HEK293T (cell line): ENCODE data around the gene HSPA12A.

Source experiments
- ARNT ChIP-seq: fragments of 450-650 bp; IDR thresholded peaks from 2 replicates; pipeline ENCODE4 v1.6.1; 2017; ENCODE audit warnings: mild to moderate bottlenecking
- BHLHE40 ChIP-seq: fragments of 450-650 bp; IDR thresholded peaks from 2 replicates; pipeline ENCODE4 v1.6.1; 2016; ENCODE audit warnings: mild to moderate bottlenecking, moderate library complexity, borderline replicate concordance
- CTBP1 ChIP-seq: fragments of 450-650 bp; IDR thresholded peaks from 2 replicates; pipeline ENCODE4 v1.6.1; 2016; ENCODE audit warnings: borderline replicate concordance
- ELF4 ChIP-seq: fragments of 450-650 bp; IDR thresholded peaks from 2 replicates; pipeline ENCODE4 v1.6.1; 2017; ENCODE audit warnings: antibody characterized with exemption
- FOXA1 ChIP-seq: fragments of 450-650 bp; IDR thresholded peaks from 2 replicates; pipeline ENCODE4 v1.6.1; 2016; ENCODE audit warnings: mild to moderate bottlenecking
- FOXK2 ChIP-seq: fragments of 450-650 bp; IDR thresholded peaks from 2 replicates; pipeline ENCODE4 v1.6.1; 2016; ENCODE audit warnings: mild to moderate bottlenecking
- L3MBTL2 ChIP-seq: fragments of 450-650 bp; conservative IDR thresholded peaks from 2 replicates; pipeline ENCODE4 v1.6.1; 2016; ENCODE audit warnings: mild to moderate bottlenecking
- LEF1 ChIP-seq: fragments of 450-650 bp; IDR thresholded peaks from 2 replicates; pipeline ENCODE4 v1.6.1; 2017; ENCODE audit warnings: mild to moderate bottlenecking, borderline replicate concordance
- NFRKB ChIP-seq: fragments of 450-650 bp; IDR thresholded peaks from 2 replicates; pipeline ENCODE4 v1.6.1; 2016; ENCODE audit warnings: mild to moderate bottlenecking, moderate library complexity
- SP1 ChIP-seq: fragments of 450-650 bp; IDR thresholded peaks from 2 replicates; pipeline ENCODE4 v1.6.1; 2017
- SUZ12 ChIP-seq: fragments of 450-650 bp; IDR thresholded peaks from 2 replicates; pipeline ENCODE4 v1.6.1; 2016; ENCODE audit warnings: mild to moderate bottlenecking
- TARDBP ChIP-seq: fragments of 450-650 bp; IDR thresholded peaks from 2 replicates; pipeline ENCODE4 v1.6.1; 2016
- ZNF384 ChIP-seq: fragments of 450-650 bp; IDR thresholded peaks from 2 replicates; pipeline ENCODE4 v1.6.1; 2016

DNA sequence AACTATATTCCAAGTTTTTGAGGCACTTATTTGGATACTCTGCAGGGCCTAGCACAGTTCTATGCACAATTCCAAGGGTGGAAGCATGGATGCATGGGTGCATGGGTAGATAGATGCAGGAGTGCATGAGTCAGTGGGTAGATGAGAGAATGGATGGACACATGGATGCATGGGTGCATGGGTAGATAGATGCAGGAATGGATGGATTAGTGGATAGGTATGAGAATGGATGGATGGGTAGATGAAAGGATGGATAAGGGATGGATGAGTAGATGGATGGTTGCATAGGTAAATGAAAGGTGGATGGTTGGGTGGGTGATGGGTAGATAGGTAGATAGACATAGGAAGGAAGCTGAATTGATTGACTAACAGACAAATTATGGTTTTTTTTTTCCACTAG is 106.0 kb downstream of the HSPA12A start:
- no peak for TF ChIP-seq FOXK2
- TF ChIP-seq ARNT = no peak
- no peak for TF ChIP-seq SUZ12
- no peak for TF ChIP-seq SP1
- no peak for TF ChIP-seq CTBP1
- TF ChIP-seq BHLHE40 = no peak
- TF ChIP-seq FOXA1 = no peak
- TF ChIP-seq NFRKB = no peak
- no peak for TF ChIP-seq TARDBP
- no peak for TF ChIP-seq ZNF384
- TF ChIP-seq ELF4 = no peak
- no peak for TF ChIP-seq L3MBTL2
- TF ChIP-seq LEF1 = no peak
